OCI-LY3 (cell line): Measurements from ENCODE around the gene CNR2.

Source experiments
- EZH2phosphoT487 ChIP-seq: fragments of 200-600 bp; shearing (Covaris generic); IDR thresholded peaks from 2 replicates; pipeline ENCODE4 v1.6.1; 2018; ENCODE audit warnings: antibody characterized with exemption, mixed run types, low read depth
- TF ChIP-seq, protein P1 (sequence below): fragments of 200-600, 300-600 bp; sonication (generic); IDR thresholded peaks from 2 replicates; pipeline ENCODE4 v1.5.1; 2014; ENCODE audit warnings: antibody characterized with exemption, low read length, low read depth

DNA sequence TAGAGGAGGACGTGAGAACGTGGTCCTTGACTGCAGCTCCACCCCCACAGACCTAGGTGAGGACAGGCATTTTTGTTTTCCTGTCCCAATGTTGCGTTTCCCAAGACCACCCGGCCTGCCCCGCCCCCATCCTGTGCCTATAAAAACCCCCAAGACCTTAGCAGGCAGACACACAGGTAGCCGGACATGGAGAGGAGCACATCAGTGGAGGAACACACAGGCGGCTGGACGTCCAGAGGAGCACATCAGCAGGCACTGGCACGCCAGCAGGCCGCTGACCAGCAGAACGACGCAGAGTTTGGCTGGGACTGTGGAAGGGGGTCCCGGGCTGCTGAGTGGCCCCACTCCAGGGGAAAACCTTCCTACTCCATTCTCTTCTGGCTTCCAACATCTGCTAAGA, 75.3 kb downstream of the CNR2 start:
- TF ChIP-seq, protein P1, sequence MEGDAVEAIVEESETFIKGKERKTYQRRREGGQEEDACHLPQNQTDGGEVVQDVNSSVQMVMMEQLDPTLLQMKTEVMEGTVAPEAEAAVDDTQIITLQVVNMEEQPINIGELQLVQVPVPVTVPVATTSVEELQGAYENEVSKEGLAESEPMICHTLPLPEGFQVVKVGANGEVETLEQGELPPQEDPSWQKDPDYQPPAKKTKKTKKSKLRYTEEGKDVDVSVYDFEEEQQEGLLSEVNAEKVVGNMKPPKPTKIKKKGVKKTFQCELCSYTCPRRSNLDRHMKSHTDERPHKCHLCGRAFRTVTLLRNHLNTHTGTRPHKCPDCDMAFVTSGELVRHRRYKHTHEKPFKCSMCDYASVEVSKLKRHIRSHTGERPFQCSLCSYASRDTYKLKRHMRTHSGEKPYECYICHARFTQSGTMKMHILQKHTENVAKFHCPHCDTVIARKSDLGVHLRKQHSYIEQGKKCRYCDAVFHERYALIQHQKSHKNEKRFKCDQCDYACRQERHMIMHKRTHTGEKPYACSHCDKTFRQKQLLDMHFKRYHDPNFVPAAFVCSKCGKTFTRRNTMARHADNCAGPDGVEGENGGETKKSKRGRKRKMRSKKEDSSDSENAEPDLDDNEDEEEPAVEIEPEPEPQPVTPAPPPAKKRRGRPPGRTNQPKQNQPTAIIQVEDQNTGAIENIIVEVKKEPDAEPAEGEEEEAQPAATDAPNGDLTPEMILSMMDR: no peak
- TF ChIP-seq EZH2phosphoT487: no peak
